ENCODE data around the gene SLIT3. TPM values are rescaled to one million over a fixed set of nuclear protein-coding genes. Genes with fewer than 3 reads are reported as not detected.

SLIT3 gene
- total and polyA plus RNA-seq, 8 donors: 1.2 to 24.5 (median 8.6) TPM

GRCh38 chr5:169171515-169171914, 129.4 kb downstream of the SLIT3 start:
- Histone ChIP-seq H3K4me1 (peaks cover 0 to 12% (median 0%) of the 10 kb centered on the region in 4 donors), H3K9me3 (no peaks in the 10 kb centered on the region), H3K27me3 (no peaks in the 10 kb centered on the region), H3K27ac (no peak overlapping the region), H3K36me3 (no peaks in the 10 kb centered on the region), H3K4me3 (no peak overlapping the region)
- no peak for DNase-seq
- TF ChIP-seq EP300 (IDR thresholded peaks at IDR 0.05): no peak
- no peak for TF ChIP-seq POLR2A (IDR thresholded peaks at IDR 0.05)
- TF ChIP-seq CTCF (IDR thresholded peaks at IDR 0.05): no peak
- no peak for TF ChIP-seq POLR2AphosphoS5 (IDR thresholded peaks at IDR 0.05)
- intact Hi-C loops (cut with DNase I; ENCODE audit: low total_unique reads): no loop called here
- WGBS, 5 donors: 78 to 86% (median 82%) methylated on average over 2 of the region's 2 CpGs

GRCh38 chr5:169169783-169170182, 131.2 kb downstream of the SLIT3 start:
- Histone ChIP-seq H3K9me3 (no peaks in the 10 kb centered on the region), H3K27me3 (no peaks in the 10 kb centered on the region), H3K27ac (no peak overlapping the region), H3K36me3 (no peaks in the 10 kb centered on the region), H3K4me3 (no peak overlapping the region), H3K4me1 (peaks cover 1 to 15% (median 4%) of the 10 kb centered on the region in 4 donors)
- 73 to 95% (median 94%) methylated on average over 4 of the region's 4 CpGs for WGBS, 5 donors
- intact Hi-C loops (cut with DNase I; ENCODE audit: low total_unique reads): no loop called here
- no peak for TF ChIP-seq POLR2A (IDR thresholded peaks at IDR 0.05)
- TF ChIP-seq CTCF (IDR thresholded peaks at IDR 0.05): no peak
- TF ChIP-seq POLR2AphosphoS5 (IDR thresholded peaks at IDR 0.05): no peak
- TF ChIP-seq EP300 (IDR thresholded peaks at IDR 0.05): no peak
- DNase-seq: no peak

- TF ChIP-seq CTCF (IDR thresholded peaks at IDR 0.05) (no peak), POLR2AphosphoS5 (IDR thresholded peaks at IDR 0.05) (no peak), POLR2A (IDR thresholded peaks at IDR 0.05) (no peak), EP300 (IDR thresholded peaks at IDR 0.05) (no peak)
- intact Hi-C loops (cut with DNase I; ENCODE audit: low total_unique reads): no loop called here
- Histone ChIP-seq H3K27ac (no peak overlapping the region), H3K4me1 (peaks cover 7 to 26% (median 10%) of the 10 kb centered on the region in 4 donors), H3K36me3 (no peaks in the 10 kb centered on the region), H3K9me3 (no peaks in the 10 kb centered on the region), H3K4me3 (no peak overlapping the region), H3K27me3 (no peaks in the 10 kb centered on the region)
- 45 to 81% (median 76%) methylated on average over 3 of the region's 3 CpGs for WGBS, 5 donors
- DNase-seq: no peak
These were observed 132.7 kb downstream of the SLIT3 start for GRCh38 chr5:169168280-169168679.

- no peak for TF ChIP-seq POLR2A (IDR thresholded peaks at IDR 0.05)
- no peak for TF ChIP-seq POLR2AphosphoS5 (IDR thresholded peaks at IDR 0.05)
- no peak for TF ChIP-seq EP300 (IDR thresholded peaks at IDR 0.05)
- TF ChIP-seq CTCF (IDR thresholded peaks at IDR 0.05): no peak
- DNase-seq: no peak
- 88 to 97% (median 92%) methylated on average over 8 of the region's 8 CpGs for WGBS, 5 donors
- H3K36me3 ChIP-seq: no peaks in the 10 kb centered on the region
- H3K4me3 ChIP-seq: no peak overlapping the region
- no peaks in the 10 kb centered on the region for H3K9me3 ChIP-seq
- no peaks in the 10 kb centered on the region for H3K27me3 ChIP-seq
- H3K27ac ChIP-seq: no peak overlapping the region
- peaks cover 7 to 42% (median 18%) of the 10 kb centered on the region in 4 donors for H3K4me1 ChIP-seq
- intact Hi-C loops (cut with DNase I; ENCODE audit: low total_unique reads): no loop called here
These were observed 134.9 kb downstream of the SLIT3 start for GRCh38 chr5:169166078-169166477.

All from stomach (tissue), 9 donors.